ENCODE measurements around the gene EDEM2. TPM values are rescaled to one million over a fixed set of nuclear protein-coding genes. Genes with fewer than 3 reads are reported as not detected.

The EDEM2 gene
- total RNA-seq, 2 donors from 2014 or later: 13.8 to 16.1 TPM

DNA sequence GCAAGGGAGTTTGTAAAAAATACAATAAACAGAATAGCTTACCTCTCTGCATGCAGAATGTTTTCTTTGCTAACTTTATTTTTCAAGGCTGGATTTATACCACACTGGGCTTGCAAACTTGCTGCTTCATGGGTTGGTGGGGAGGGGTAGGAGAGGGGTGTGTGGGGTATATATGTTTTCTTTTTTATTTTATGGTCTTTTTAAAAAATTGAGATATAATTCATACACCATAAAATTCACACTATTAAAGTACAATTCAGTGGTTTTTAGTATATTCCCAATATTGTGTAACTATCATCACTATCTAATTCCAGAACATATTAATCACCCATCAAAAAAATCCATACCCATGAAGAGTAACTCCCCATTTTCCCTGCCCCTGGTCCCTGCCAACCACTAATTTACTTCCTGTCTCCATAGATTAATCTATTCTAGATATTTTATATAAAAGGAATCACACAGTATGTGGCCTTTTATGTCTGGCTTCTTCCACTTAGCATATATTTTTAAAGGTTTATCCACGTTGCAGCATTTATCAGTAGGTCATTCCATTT, 40.2 kb downstream of the EDEM2 start:
- Histone ChIP-seq H3K9me3 (no peaks in the 10 kb centered on the region), H3K27ac (no peak overlapping the region), H3K4me1 (no peaks in the 10 kb centered on the region), H3K36me3 (no peaks in the 10 kb centered on the region), H3K27me3 (no peaks in the 10 kb centered on the region), H3K4me3 (no peak overlapping the region)
- TF ChIP-seq, protein P1, sequence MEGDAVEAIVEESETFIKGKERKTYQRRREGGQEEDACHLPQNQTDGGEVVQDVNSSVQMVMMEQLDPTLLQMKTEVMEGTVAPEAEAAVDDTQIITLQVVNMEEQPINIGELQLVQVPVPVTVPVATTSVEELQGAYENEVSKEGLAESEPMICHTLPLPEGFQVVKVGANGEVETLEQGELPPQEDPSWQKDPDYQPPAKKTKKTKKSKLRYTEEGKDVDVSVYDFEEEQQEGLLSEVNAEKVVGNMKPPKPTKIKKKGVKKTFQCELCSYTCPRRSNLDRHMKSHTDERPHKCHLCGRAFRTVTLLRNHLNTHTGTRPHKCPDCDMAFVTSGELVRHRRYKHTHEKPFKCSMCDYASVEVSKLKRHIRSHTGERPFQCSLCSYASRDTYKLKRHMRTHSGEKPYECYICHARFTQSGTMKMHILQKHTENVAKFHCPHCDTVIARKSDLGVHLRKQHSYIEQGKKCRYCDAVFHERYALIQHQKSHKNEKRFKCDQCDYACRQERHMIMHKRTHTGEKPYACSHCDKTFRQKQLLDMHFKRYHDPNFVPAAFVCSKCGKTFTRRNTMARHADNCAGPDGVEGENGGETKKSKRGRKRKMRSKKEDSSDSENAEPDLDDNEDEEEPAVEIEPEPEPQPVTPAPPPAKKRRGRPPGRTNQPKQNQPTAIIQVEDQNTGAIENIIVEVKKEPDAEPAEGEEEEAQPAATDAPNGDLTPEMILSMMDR (IDR thresholded peaks at IDR 0.05): no peak
- no peak for DNase-seq (ENCODE audit: low spot score)

DNA sequence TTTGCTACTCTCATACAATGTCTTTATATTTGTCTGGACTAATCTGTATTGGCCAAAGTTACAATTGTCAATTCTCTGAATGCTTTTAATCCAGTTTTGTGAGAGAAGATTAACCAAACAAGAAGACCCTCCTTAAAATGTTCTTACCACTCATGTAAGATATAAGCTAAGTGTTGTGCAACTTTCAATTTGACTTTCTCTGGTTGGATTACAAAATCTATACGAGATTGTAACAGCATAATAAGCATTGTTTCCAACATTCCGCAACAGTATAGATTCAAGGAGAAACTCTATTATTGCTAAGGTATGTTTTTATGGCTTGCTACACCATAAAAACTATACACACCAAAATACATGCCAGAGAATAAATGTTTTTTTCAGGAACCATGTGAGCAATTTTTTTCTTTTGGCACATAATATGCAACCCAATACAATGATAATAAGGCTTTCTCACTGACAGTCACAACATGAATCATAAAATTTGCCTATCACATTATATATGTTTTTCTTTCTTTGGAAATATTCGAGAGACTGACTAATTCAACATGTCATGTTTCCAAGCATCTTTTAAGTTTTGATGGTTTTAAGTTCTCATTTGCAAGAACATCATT, 42.3 kb downstream of the EDEM2 start:
- no peaks in the 10 kb centered on the region for H3K36me3 ChIP-seq
- no peak for DNase-seq (ENCODE audit: low spot score)
- H3K27me3 ChIP-seq: no peaks in the 10 kb centered on the region
- TF ChIP-seq, protein P1 (IDR thresholded peaks at IDR 0.05): no peak
- no peaks in the 10 kb centered on the region for H3K4me1 ChIP-seq
- no peaks in the 10 kb centered on the region for H3K9me3 ChIP-seq
- H3K4me3 ChIP-seq: no peak overlapping the region
- H3K27ac ChIP-seq: no peak overlapping the region

DNA sequence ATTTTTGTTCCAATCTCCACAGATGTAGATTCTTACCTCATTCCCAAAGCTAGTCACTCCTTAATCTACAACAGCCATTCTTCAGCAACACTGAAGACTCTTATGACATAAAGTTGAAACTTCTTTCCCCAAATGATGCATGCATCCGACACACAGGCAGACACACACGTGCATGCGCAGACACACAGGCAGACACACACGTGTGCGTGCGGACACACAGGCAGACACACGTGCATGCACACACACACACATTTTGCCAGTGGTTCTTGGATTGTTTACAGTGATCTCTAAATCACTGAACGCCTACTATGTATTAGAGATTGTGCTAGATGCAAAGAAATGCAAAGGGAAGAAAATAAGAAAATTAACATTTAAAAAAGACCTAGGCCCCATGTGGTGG, 45.5 kb downstream of the EDEM2 start:
- Histone ChIP-seq H3K4me1 (peaks cover 0 to 3% of the 10 kb centered on the region in 2 donors), H3K9me3 (no peaks in the 10 kb centered on the region), H3K36me3 (no peaks in the 10 kb centered on the region), H3K27ac (no peak overlapping the region), H3K27me3 (no peaks in the 10 kb centered on the region), H3K4me3 (no peak overlapping the region)
- no peak for DNase-seq (ENCODE audit: low spot score)
- TF ChIP-seq, protein P1 (IDR thresholded peaks at IDR 0.05): no peak

DNA sequence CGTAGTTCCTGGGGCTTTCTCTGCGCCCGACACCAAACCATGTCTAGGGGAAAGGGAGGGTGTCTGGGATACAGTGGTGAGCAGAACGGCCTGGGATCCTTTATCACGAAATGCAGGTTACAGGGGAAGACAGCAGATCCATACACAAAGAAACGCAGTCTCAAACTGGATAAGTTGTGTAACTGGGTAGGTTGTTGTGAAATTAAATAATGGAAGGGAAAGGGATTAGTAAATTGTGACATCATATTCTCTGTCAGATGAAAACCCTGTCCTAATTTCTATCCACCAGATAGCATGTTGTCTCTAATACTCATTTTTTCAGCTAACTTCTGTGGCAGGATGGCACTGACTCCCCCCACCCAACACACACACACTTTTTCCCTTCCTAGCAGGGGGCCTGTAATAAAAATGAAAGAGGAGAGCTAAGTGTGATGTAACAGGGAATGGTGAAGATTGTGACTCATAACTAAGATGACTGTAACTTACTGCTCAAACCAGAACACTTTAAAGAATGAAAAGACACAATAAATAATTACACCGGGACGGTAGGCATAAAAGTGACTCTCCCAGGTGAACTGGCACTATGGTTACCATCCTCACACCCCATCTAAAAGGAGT, 53.8 kb downstream of the EDEM2 start:
- H3K4me3 ChIP-seq: peak overlapping the region in 1 of 2 donors; percentile 86
- H3K27me3 ChIP-seq: no peaks in the 10 kb centered on the region
- TF ChIP-seq, protein P1 (IDR thresholded peaks at IDR 0.05): no peak
- no peaks in the 10 kb centered on the region for H3K9me3 ChIP-seq
- H3K4me1 ChIP-seq: peaks cover 0 to 36% of the 10 kb centered on the region in 2 donors
- peak overlapping the region; percentile 97 to 98 for H3K27ac ChIP-seq
- DNase-seq (ENCODE audit: low spot score): no peak
- H3K36me3 ChIP-seq: peaks cover 6% of the 10 kb centered on the region

DNA sequence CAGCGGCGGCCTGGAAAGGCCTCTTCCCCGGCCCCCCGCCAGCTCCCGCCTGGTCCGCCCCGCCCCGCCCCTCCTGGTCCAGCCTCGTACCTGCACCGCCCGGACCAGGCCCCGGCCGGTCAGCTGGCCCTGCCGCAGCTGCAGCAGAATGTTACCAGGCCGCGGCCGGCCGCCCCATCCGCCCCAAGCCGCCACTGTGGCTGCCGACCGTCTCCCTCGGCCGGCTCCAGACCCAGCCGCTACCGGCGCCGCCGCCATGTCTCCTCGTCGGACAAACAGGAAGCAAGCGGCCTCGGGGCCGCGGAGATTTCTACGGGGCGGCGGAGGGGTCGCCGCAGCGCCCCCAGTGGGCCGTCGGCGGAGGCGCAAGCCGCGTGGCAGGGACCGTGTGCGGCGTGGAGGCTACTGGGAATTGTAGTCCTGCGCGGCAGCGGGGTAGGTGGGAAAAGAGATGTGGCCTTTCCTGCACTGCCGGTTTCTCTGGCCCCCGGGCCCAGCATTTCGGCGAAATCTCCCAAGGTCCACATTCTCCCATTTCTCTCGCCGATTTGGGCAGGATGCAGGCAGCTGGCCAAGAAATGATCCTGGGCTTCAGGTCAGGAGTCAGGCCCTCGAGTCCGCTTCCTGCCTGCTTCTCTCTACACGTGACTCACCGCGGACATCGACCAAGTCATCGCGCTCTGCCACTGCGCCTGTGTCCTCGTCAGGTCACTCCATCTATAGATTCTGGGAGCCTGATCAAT, 54.4 kb downstream of the EDEM2 start, which contains the start of gene TRPC4AP:
Gene TRPC4AP, minus strand, starts transcription at position 284 of the 743 bp plus-strand sequence. Its CDS starts 26 bp downstream, at position 258.
- peaks cover 0 to 43% of the 10 kb centered on the region in 2 donors for H3K4me1 ChIP-seq
- H3K27ac ChIP-seq: peak within 1 kb of the TSS; percentile 97 to 98
- H3K36me3 ChIP-seq: peaks cover 6% of the 10 kb centered on the region
- no peaks in the 10 kb centered on the region for H3K27me3 ChIP-seq
- H3K4me3 ChIP-seq: peak within 1 kb of the TSS; percentile 86 to 98
- peak; percentile 90 for DNase-seq (ENCODE audit: low spot score)
- H3K9me3 ChIP-seq: no peaks in the 10 kb centered on the region
- TF ChIP-seq, protein P1 (IDR thresholded peaks at IDR 0.05): peak; percentile 98 to 99

All from right atrium auricular region (tissue), 2 donors.